HG03521 (cell line): ENCODE results near the gene RPS14.
"Not testable (repeated sequence)": the region's sequence is repeated elsewhere in the genome, so short reads cannot be mapped to it uniquely, and the experiment has no call there.

ENCODE experiments used
- ATAC-seq: cut with Tn5 transposase; IDR thresholded peaks from one replicate; pipeline ENCODE4 v1.9.1; 2021; ENCODE audit warnings: mild to moderate bottlenecking, moderate library complexity; ENCODE audit not compliant: unreplicated experiment

RPS14 gene

DNA sequence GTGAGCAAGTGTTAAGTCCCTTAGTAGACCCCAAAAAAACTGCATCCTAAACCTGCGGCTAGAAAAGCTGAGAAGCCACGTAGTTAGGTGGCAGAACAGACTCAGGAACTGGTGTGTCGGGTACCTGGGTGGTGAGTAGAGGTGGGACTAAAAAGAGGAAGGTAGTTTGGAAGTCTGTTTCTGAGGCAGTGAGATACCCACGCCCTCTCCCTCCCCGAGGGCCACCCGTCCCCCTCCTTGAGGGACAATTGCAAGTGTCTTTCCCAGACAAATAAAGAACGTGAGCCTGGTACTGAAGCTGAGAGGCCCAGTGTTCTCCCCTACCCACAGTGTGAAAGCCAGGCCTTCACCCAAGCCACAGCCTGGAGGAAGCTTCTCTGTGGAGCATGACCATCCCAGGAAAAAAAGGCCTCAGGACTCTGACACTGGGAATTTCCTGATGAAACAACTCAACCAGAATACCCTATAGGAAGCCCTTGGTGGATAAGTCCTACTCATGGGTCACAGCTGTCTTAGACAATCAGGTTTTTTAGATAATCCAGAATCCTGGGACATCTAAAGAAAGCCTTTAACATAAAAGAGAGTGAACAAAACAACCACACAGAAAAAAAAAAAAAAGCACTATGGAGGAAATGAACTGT, 29.8 kb downstream of the RPS14 start:
- ATAC-seq = no peak

DNA sequence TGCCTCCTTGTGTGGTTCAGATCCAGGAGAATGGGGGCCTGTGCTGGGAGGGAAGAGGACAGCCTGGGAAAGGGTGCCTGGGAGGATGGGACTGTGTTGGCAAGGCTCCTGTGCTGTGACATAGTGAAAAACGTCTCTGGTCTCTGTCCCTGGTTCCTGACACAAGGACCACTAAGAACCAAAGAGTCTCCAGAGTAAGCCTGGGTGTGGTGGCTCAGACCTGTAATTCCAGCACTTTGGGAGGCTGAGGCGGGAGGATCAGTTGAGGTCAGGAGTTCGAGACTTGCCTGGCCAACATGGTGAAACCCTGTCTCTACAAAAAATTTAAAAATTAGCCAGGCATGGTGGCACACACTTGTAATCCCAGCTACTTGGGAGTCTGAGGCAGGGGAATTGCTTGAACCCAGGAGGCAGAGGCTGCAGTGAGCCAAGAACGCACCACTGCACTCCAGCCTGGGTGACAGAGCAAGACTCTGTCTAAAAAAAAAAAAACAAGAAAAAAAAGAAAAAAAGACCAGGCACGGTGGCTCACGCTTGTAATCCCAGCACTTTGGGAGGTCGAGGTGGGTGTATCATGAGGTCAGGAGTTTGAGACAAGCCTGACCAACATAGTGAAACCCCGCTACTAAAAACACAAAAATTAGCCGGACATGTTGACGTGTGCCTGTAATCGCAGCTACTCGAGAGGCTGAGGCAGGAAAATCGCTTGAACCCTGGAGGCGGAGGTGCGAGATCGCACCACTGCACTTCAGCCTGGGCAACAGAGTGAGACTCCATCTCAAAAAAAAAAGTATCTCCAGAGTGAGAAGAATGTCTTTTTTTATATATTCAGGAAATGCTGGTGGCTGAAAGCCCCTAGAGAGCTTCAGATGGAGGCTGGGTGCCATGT, 35.4 kb downstream of the RPS14 start:
- not testable (repeated sequence) for ATAC-seq

DNA sequence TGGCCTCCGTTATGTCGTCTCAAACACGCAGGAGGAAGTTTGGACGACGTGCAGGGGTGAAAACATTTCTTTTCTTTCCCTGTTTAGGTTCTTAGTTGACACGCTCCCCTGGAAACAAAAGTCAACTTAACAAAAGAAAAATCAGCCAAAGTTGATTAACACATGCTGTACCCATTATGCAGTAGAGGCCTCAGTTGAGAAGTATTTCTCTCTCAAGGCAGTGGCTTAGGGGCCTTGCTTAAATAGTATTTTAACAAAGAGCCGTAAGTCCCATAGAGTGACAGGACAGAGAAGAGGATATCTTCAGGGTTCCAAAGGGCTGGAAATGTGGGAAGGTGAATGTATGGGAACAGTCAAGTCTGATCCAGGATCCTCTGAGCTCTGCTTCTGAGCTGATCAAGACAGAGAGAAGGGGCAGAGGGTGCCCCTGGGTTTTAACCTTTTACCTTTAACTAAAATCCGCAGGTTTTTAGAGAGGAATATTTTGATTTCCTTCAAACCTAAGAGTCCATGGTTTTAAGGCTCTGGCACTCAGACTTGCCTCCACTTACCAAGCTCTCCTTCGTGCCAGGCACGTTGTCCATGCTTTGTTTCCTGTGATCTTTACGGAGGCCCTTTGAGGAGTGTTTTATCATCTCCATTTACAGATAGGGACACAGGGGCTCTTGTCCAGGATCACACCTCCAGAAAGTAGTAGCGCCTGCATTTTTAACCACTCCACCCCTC, 36.2 kb downstream of the RPS14 start:
- no peak for ATAC-seq

DNA sequence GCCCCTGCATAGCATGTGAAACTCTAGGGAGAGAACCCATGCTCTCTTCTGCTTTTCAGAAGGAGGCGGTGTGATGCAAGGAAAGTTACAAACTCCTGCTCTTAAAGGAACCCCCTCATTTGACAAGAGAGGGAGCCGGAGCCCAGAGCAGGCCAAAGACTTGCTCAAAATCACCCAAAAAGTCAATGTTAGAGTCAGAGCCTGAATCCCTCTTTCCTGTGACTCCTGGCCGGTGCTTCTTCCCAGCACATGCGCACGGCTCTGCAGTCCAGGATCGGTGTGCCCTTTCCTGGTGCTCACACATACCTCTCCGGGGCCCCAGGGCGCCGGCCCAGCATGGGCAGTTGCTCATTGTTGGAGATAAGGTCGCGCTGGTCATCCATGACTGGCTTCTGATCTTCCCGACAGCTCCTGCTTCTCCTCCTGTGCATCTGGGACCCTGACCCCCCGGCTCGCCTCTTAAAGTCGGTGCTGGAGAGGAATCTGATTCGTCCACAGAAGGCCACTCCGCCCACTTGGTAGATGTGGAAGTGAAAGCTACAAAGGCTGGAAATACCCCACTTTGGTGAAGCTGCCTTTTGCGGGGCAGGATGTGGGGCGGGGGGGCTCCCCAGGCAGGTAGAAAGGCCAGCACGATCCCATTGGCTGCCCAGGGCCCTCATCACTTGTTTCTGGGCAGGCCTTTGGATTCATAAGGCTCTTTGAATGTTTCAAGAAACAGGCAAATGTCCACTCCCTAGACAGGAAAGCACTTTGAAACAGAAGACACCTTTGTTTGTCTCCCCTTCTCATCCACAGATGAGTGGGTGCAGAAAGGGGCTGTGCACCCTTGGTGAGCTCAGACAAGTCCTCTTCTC, 37.0 kb downstream of the RPS14 start, which contains the start of gene CD74:
Gene CD74, minus strand, starts transcription at position 592 of the 857 bp plus-strand sequence. Its CDS starts 161 bp downstream, at position 431.
- ATAC-seq = peak; percentile 61

DNA sequence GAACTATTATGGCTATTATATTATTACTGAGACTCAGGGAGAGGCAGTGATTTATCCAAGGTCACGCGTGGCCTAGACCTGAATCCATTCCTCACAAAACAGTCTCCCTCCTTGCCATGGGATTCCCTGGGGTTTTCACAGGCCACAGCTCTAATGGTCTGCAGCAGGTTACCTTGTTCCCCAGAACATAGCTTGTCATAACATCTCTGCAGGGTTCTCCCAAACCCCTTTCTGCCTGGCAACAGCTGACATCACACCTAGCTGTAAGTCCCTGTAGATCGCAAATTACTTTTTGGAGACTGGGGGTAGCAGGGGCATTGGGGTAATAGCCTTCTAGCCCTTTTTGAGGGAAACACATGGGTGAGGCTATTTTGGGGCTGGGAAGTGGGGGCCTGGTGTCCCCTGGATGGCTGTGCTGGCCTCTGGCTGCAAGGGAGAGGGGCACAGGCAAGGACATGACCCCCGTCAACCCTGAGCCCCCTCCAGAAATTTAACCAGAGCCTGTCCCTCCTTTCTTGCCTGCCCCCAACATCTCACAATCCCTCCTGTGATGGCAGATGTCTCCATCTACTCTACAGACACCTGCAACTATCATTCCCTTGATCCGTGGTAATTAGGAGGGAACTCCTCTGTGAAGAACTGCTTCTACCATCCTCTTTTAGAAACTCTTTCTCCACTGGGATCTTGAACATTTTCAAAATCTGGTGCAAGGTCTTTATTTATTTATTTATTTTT, 38.1 kb downstream of the RPS14 start:
- ATAC-seq = no peak

DNA sequence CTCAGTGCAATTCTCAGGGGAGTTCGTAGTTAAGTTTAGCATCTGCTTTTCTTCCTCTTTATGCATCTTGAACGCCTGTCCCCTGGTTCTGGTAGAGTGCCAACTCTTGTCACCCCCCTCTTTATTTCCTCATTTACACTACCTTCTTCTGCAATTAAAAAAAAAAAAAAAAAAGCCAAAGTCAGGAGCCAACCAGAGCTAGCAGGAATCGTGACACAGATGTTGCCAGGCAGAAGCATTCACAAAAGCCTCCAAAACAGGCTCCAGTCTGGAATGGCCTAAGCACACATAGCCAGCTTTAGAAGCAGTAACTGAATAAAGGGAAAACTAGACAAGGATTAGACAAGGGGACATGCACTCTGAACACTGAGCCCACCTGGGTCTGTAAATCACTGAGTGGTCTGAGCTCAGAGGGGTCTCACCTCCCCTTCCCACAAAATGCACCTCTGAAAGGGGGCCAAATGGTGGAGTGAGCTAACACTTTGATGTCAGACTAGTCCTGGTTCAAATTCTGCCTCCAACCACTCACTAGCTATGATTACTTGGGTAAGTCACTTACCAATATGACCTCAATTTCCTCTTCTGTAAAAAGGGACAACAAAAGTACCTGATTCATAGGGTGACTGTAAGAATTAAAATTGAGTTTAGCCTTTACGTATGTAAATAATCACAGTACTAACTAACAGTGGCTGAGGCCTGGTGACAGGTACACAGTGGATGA, 38.9 kb downstream of the RPS14 start:
- no peak for ATAC-seq

DNA sequence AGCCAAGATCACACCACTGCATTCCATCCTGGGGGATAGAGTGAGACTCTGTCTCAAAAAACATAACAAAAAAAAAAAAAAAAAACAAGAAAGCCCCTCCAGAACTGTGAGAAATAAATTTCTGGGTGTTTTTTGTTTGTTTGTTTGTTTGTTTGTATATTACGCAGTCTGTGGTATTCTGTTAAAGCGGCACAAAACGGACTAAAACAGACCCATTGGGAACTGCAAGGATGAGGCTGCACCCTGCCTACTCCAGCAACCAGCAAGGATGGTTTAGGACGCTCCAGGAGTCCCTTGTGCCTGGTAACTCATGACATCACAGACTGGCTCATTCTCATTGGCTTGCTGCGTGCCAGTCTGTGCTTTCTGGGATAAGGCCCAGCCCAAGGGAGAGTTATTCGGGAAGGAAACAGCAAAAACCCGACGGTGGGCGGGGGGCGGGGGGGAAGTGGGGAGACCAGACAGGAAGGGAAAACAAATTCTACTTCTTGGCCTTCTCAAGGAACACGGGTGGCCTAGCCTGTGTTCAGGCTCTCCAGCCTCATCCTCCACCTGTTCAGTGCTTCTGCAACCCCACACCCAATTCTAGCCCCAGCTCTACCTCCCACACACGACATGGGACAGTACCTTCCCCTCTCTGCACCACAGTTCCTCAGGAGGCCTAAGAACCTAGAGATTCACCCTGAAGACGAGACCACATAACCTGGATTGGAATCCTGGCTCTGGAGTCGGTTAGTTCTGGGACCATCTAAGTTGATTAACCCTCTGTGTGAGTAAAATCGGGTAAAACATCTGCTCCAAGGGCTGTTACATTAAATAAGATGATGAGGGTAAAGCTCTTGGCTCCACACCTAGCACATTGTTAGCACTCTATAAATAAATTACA, 39.7 kb downstream of the RPS14 start:
- ATAC-seq = peak; percentile 20

DNA sequence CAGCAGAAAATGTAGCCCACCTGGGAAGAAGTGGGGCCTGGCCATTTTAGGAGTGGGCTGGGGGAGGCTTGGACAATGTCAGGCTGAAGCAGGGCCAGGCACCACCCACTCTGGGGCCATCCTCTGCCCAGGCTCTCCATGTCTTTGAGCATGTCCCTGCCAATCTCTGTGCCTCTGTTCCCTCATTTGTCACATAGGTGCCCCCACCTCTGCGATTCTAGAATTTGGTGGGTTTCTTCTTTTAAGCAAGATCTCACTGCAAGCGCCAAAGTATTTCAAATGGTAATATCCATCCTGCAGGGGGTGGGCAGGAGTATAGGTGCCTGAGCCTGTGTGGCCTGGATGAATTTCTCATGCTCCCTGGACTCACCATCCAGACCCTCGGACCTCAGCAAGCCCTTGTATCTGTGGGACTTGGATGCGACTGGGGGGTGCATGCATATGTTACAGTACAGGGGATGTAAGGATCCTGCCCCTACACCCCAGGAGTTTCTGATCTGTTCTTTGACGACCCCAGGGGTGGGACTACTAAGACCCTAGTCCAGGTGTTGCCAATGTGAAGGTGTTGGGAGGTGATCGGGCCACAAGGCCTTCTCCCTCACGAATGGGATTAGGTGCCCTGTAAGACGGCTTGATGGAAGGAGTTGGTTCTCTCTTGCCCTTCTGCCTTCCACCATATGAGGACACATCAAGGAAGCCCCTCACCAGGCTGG, 41.2 kb downstream of the RPS14 start:
- ATAC-seq = no peak

DNA sequence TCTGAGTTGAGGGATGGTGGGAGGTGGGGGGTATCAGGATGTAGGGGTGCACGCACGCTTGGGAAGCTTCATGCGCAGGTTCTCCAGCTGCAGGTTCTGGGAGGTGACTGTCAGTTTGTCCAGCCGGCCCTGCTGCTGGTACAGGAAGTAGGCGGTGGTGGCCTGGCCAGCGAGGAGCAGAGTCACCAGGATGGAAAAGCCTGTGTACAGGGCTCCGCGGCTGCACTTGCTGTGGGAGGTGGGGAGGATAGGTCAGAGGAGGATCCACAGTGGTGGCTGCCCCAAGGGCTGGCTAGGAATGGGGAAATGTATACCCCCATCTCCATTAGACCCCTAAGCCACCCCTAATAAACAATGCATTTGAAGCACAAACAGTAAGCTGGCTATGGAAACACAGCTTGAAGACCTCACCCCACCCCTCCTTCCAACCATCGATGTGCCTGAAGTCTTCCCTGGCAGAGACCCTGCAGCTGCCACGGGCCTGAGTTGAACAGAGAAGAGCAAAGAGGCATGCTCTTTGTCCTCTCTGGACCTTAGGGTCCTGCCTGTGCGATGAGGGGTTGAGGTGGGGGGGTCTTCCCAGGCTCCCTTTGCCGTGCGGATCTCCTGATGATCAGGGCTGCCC, 42.3 kb downstream of the RPS14 start:
- no peak for ATAC-seq

DNA sequence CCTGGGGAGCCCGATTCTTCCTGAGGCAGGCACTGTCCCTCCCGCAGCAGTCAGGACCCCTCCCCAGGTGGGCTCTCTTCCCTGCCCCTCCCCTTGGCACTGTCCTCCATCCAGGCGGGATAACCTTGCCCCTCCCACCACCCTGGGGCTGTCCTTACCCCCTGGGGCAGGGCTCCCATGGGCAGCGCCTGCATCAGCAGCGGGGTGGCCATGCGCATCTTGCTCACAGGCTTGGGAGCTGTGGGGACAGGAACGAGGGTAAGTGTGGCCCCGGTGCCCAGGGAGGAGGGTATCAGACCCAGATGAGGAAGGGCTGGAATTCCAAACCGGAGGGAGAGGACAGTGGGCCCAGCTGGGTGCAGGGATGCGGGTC, 42.8 kb downstream of the RPS14 start:
- no peak for ATAC-seq

DNA sequence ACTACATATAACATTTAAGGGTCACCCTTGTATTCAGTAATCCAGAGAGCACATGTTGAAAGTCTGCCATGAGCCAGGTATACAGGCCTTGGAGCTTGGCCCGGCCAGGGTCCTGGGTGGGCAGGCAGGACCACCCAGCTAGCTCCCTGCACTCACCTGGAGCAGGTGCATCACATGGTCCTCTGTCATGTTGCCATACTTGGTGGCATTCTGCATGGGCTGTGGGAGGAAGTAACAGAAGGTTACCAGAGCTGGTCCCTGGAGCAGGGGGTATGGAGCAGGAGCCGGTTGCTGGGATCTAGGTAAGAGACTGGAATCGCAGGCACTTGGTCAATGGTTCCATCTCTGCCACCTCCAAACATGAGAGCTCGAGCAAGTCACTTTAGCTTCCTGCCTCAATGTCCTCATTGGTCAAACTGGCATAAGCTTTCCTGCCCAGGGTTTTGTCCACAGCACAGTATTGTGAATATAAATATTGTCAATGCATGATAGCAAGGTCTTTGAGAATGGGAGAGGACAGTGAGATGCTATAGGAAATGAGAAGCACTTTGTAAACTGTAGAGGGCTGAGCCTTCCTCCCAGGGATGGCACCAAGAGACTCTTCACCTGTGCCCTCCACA, 43.3 kb downstream of the RPS14 start:
- no peak for ATAC-seq

DNA sequence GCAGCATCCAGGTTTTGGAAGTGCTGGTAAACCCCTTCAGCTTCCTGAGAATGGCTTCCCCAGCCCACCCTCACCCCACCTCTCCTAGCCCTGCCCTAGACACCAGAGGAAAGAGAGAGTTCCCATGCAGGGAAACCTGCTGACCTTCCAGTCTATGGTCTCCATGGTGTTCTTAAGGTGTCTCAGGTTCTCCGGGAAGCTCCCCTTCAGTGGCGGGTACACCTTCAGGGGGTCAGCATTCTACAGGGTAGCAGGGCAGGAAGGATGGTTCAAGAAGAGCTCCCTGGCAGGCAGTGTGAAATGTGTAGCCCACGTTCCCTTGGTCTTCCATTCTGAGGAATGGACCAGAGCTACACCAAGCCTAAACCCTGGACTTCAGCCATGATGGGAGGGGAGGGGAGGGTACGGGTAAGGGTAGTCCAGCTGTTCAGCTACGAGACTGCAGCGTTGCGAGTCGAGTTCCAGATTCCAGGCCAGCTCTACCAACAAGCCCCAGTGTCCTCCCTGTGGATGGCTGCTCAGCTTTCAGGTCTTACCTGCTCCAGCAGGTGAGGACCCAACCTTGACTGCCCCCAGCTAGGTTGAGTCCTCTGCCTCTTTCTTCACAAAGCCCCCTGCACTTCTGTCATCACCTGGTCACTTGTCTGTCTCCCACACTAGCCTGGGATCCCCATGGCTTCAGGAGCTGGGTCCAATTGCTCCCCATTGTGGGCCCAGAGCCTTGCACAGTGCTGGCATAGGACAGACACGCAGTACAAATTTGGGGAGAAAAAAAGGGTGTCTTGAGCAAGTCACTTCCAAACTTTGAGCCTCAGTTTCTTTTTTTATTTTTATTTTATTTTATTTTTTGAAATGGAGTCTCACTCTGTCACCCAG, 44.4 kb downstream of the RPS14 start:
- no peak for ATAC-seq

DNA sequence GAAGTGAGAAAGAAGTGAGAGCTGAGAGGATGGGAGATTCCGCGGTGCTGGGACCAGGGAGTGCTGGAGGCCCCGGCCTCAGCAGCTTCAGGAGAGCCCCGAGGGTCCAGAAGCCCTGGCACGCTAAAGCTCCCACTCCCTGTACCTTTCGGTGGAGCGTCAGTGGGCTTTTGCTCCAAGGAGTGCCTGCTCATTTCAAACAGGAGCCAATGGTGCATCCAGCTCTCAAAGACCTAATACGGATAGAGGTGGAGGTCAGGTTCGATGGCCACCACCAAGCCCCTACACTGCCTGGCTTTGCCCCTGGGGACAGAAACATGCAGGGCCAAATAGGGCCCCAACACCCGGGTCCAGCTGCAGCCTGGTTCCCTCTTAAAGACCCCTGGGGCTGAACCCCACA, 45.0 kb downstream of the RPS14 start:
- ATAC-seq = no peak

DNA sequence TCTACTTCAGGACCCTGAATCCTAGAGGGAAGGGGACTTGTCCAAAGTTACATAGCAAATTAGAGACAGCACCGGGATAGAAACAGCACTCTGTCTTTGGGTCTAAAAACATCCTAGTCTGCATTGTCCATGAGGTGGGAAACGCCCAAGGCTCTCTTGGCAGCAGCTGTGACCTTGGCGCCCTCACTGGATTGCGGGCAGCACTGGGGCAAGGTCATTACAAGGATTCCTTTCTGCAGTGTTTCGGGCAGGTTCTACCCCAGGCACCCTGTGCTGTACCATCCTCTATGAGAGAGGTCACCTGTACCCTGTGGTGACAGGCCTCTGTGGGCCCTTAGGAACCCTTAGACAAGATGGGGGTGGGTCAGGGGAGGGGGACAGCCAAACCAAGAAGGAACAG, 45.4 kb downstream of the RPS14 start:
- no peak for ATAC-seq

DNA sequence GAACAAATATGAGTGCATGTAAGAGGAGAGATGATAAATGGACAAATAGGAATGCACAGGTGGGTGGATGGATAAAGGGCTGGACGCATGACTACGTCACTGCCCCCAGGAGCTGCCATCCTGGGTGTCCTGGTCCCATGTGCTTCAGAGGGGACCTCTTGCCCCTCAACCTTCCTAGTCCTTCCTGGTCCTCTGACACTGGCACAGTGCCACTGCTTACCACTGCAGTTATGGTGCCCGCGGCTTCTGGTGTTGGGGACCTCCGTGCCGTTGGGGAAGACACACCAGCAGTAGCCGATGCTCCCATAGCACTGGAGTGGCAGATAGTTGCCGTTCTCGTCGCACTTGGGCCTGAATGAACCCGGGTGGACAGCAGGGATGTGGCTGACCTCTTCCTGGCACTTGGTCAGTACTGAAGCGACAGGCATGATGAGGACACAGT, 46.6 kb downstream of the RPS14 start:
- ATAC-seq = no peak

DNA sequence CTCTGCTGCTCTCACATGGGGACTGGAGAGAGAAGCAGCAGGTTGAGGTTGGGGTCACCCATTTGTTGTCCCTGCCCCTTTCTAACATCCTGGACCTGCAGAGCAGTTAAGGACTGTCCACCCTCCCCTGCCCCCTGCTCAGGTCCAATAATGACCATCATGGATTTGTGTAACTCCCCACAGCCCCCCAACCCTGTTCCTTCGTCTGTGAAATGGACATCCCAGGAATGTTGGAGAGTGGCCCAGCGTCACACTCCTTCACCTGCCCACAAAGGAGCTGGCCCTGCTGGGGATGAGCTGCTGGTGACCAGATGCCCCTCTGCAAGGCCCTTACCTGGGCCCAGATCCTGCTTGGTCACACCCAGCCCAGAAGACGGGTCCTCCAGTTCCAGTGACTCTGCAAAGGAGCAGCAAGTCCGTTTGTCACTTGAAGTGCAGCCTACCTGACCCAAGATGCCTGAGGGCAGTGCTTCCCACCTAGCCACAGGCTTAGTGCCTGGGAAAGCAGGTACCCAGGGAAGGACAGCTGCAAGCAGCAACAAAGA, 47.2 kb downstream of the RPS14 start:
- ATAC-seq = no peak
